HG02588 (cell line): Measurements from ENCODE around the gene ENTPD8.
"Not testable (repeated sequence)": the region's sequence is repeated elsewhere in the genome, so short reads cannot be mapped to it uniquely, and the experiment has no call there.

Experiments
- ATAC-seq: cut with Tn5 transposase; IDR thresholded peaks from one replicate; pipeline ENCODE4 v1.9.1; 2021; ENCODE audit warnings: mild to moderate bottlenecking, moderate library complexity; ENCODE audit not compliant: unreplicated experiment

Gene ENTPD8

GRCh38 chr9:137411645-137412380 is 29.3 kb downstream of the ENTPD8 start:
- ATAC-seq: no peak

- ATAC-seq: no peak
These were observed 29.9 kb downstream of the ENTPD8 start for GRCh38 chr9:137411260-137411644.

GRCh38 chr9:137410891-137411249 is 30.3 kb downstream of the ENTPD8 start:
- no peak for ATAC-seq

- not testable (repeated sequence) for ATAC-seq
These were observed 30.8 kb downstream of the ENTPD8 start for GRCh38 chr9:137410236-137410890.

GRCh38 chr9:137409515-137409914 is 31.6 kb downstream of the ENTPD8 start:
- no peak for ATAC-seq

GRCh38 chr9:137408651-137409405 is 32.3 kb downstream of the ENTPD8 start:
- ATAC-seq: no peak

GRCh38 chr9:137407590-137408300 is 33.4 kb downstream of the ENTPD8 start:
- ATAC-seq: no peak

GRCh38 chr9:137406876-137407589 is 34.1 kb downstream of the ENTPD8 start:
- ATAC-seq: no peak

GRCh38 chr9:137406085-137406760 is 34.9 kb downstream of the ENTPD8 start:
- no peak for ATAC-seq

GRCh38 chr9:137405677-137406081 is 35.5 kb downstream of the ENTPD8 start:
- no peak for ATAC-seq

GRCh38 chr9:137404961-137405567 is 36.1 kb downstream of the ENTPD8 start:
- no peak for ATAC-seq

GRCh38 chr9:137403269-137403668 is 37.9 kb downstream of the ENTPD8 start:
- no peak for ATAC-seq

- no peak for ATAC-seq
These were observed 38.4 kb downstream of the ENTPD8 start for GRCh38 chr9:137402746-137403145.

GRCh38 chr9:137398561-137399468 is 42.3 kb downstream of the ENTPD8 start:
- no peak for ATAC-seq

GRCh38 chr9:137397675-137398423 is 43.3 kb downstream of the ENTPD8 start:
- ATAC-seq: no peak

GRCh38 chr9:137396634-137397367 is 44.4 kb downstream of the ENTPD8 start:
- no peak for ATAC-seq

- no peak for ATAC-seq
These were observed 44.9 kb downstream of the ENTPD8 start for GRCh38 chr9:137396227-137396626.
